Neural cell (in vitro differentiated cells): Measurements from ENCODE around the gene BNIP5. TPM values are rescaled to one million over a fixed set of nuclear protein-coding genes. Genes with fewer than 3 reads are reported as not detected.

Experiments
- H2AFZ ChIP-seq: fragments of 200-600, 300-800 bp; sonication (generic), shearing (Covaris generic); 2 replicates; pipeline ENCODE4 v1.6.0; 2014; ENCODE audit warnings: low read depth, mild to moderate bottlenecking, antibody characterized with exemption, low read length, moderate library complexity
- H3F3A ChIP-seq: fragments of 200-600 bp; shearing (Covaris generic); 2 replicates; pipeline ENCODE4 v1.6.1; 2016; ENCODE audit warnings: mild to moderate bottlenecking, moderate library complexity, mixed read lengths, antibody characterized with exemption, low read length; ENCODE audit not compliant: insufficient read depth, poor library complexity, severe bottlenecking
- H3K27ac ChIP-seq: fragments of 200-600, 300-800 bp; sonication (generic), shearing (Covaris generic); 2 replicates; pipeline ENCODE4 v1.5.1; 2014; ENCODE audit warnings: mild to moderate bottlenecking, low read length, moderate library complexity
- H3K27me3 ChIP-seq: fragments of 300-800, 200-600 bp; sonication (generic), shearing (Covaris generic); 2 replicates; pipeline ENCODE4 v1.6.0; 2014; ENCODE audit warnings: mild to moderate bottlenecking, low read depth, low read length, moderate library complexity; ENCODE audit not compliant: insufficient read depth
- H3K36me3 ChIP-seq: fragments of 300-800, 200-600 bp; sonication (generic), shearing (Covaris generic); 2 replicates; pipeline ENCODE4 v1.5.1; 2014; ENCODE audit warnings: mild to moderate bottlenecking, antibody characterized with exemption, low read length, moderate library complexity; ENCODE audit not compliant: insufficient read depth
- H3K4me2 ChIP-seq: fragments of 300-800, 200-600 bp; sonication (generic), shearing (Covaris generic); 2 replicates; pipeline ENCODE4 v1.6.0; 2014; ENCODE audit warnings: mild to moderate bottlenecking, low read length
- H3K4me3 ChIP-seq: fragments of 300-800, 200-600 bp; sonication (generic), shearing (Covaris generic); 2 replicates; pipeline ENCODE4 v1.5.1; 2014; ENCODE audit warnings: mild to moderate bottlenecking, low read length, moderate library complexity
- H3K79me2 ChIP-seq: fragments of 200-600 bp; shearing (Covaris generic); replicated peaks from 2 replicates; pipeline ENCODE4 v1.6.0; 2014; ENCODE audit warnings: mild to moderate bottlenecking, low read length, moderate library complexity; ENCODE audit not compliant: insufficient read depth
- H3K9ac ChIP-seq: fragments of 300-800, 200-600 bp; sonication (generic), shearing (Covaris generic); 2 replicates; pipeline ENCODE4 v1.6.1; 2016; ENCODE audit warnings: mild to moderate bottlenecking, low read length, mixed read lengths
- H3K9me2 ChIP-seq: fragments of 200-600 bp; shearing (Covaris generic); 2 replicates; pipeline ENCODE4 v1.6.1; 2016; ENCODE audit warnings: mild to moderate bottlenecking, low read length, mixed read lengths; ENCODE audit not compliant: insufficient read depth
- H3K9me3 ChIP-seq: fragments of 200-600, 300-800 bp; sonication (generic), shearing (Covaris generic); 2 replicates; pipeline ENCODE4 v1.6.1; 2016; ENCODE audit warnings: mild to moderate bottlenecking, mixed run types, low read length, moderate library complexity, mixed read lengths
- H4K20me1 ChIP-seq: fragments of 200-600 bp; shearing (Covaris generic); 2 replicates; pipeline ENCODE4 v1.6.1; 2016; ENCODE audit warnings: mild to moderate bottlenecking, mixed run types; ENCODE audit not compliant: insufficient read depth
- CTCF ChIP-seq: fragments of 450-650 bp; IDR thresholded peaks from 2 replicates; pipeline ENCODE4 v1.5.1; 2014; ENCODE audit warnings: antibody characterized with exemption, mild to moderate bottlenecking, moderate library complexity; ENCODE audit not compliant: poor library complexity, severe bottlenecking
- EP300 ChIP-seq: fragments of 450-650 bp; conservative IDR thresholded peaks from 2 replicates; pipeline ENCODE4 v1.6.1; 2014; ENCODE audit warnings: antibody characterized with exemption, mild to moderate bottlenecking, moderate library complexity; ENCODE audit not compliant: poor library complexity, severe bottlenecking
- EZH2 ChIP-seq: fragments of 200-600, 300-800 bp; shearing (Covaris generic), sonication (generic); IDR thresholded peaks from 2 replicates; pipeline ENCODE4 v1.6.1; 2014; ENCODE audit warnings: antibody characterized with exemption, low read length, borderline replicate concordance, mild to moderate bottlenecking; ENCODE audit not compliant: insufficient read depth, poor library complexity, severe bottlenecking
- MXI1 ChIP-seq: fragments of 450-650 bp; conservative IDR thresholded peaks from 2 replicates; pipeline ENCODE4 v1.6.1; 2014; ENCODE audit warnings: antibody characterized with exemption, mild to moderate bottlenecking; ENCODE audit not compliant: poor library complexity, severe bottlenecking
- POLR2AphosphoS5 ChIP-seq: IDR thresholded peaks from 2 replicates; pipeline ENCODE4 v1.6.1; 2012
- RAD21 ChIP-seq: fragments of 450-650 bp; conservative IDR thresholded peaks from 2 replicates; pipeline ENCODE4 v1.6.1; 2014; ENCODE audit warnings: antibody characterized with exemption, mild to moderate bottlenecking, moderate library complexity
- REST ChIP-seq: IDR thresholded peaks from 2 replicates; pipeline ENCODE4 v1.6.1; 2012; ENCODE audit warnings: borderline replicate concordance
- SMC3 ChIP-seq: fragments of 450-650 bp; conservative IDR thresholded peaks from 2 replicates; pipeline ENCODE4 v1.6.1; 2014; ENCODE audit warnings: antibody characterized with exemption, mild to moderate bottlenecking, moderate library complexity; ENCODE audit not compliant: poor library complexity
- TAF1 ChIP-seq: IDR thresholded peaks from 2 replicates; pipeline ENCODE4 v1.6.1; 2012; ENCODE audit warnings: low read depth
- polyA plus RNA-seq: library from polyadenylated mRNA; depleted of rRNA; stranded (reverse); fragments of >200 nt; gene quantifications from 2 replicates; pipeline ENCODE4 v1.2.3, GENCODE V29; 2014

BNIP5 gene
- polyA plus RNA-seq, 1 donor from 2014 or later = not detected

GRCh38 chr6:36306375-36306774 lies 30.3 kb downstream of the BNIP5 start:
- H3F3A ChIP-seq = no peaks in the 10 kb centered on the region
- no peak overlapping the region for H3K9ac ChIP-seq
- H3K4me2 ChIP-seq = no peak overlapping the region
- H4K20me1 ChIP-seq = no peaks in the 10 kb centered on the region
- TF ChIP-seq TAF1 = no peak
- TF ChIP-seq RAD21 = no peak
- no peak for TF ChIP-seq SMC3
- no peak for TF ChIP-seq MXI1
- TF ChIP-seq EZH2 = no peak
- TF ChIP-seq EP300 = no peak
- TF ChIP-seq CTCF = no peak
- TF ChIP-seq POLR2AphosphoS5 = no peak
- no peak for TF ChIP-seq REST
- H3K27me3 ChIP-seq = no peaks in the 10 kb centered on the region
- H2AFZ ChIP-seq = no peak overlapping the region
- no peak overlapping the region for H3K4me3 ChIP-seq
- H3K9me2 ChIP-seq = no peaks in the 10 kb centered on the region
- H3K36me3 ChIP-seq = no peaks in the 10 kb centered on the region
- no peak overlapping the region for H3K27ac ChIP-seq
- no peaks in the 10 kb centered on the region for H3K79me2 ChIP-seq
- H3K9me3 ChIP-seq = no peaks in the 10 kb centered on the region

GRCh38 chr6:36305885-36306284 lies 30.8 kb downstream of the BNIP5 start:
- H4K20me1 ChIP-seq = no peaks in the 10 kb centered on the region
- no peaks in the 10 kb centered on the region for H3K36me3 ChIP-seq
- no peak overlapping the region for H3K4me2 ChIP-seq
- H3K9me3 ChIP-seq = no peaks in the 10 kb centered on the region
- no peaks in the 10 kb centered on the region for H3K27me3 ChIP-seq
- no peak overlapping the region for H3K27ac ChIP-seq
- no peaks in the 10 kb centered on the region for H3K9me2 ChIP-seq
- no peak overlapping the region for H3K9ac ChIP-seq
- no peaks in the 10 kb centered on the region for H3K79me2 ChIP-seq
- H3F3A ChIP-seq = no peaks in the 10 kb centered on the region
- no peak for TF ChIP-seq TAF1
- no peak for TF ChIP-seq EP300
- no peak for TF ChIP-seq EZH2
- no peak for TF ChIP-seq SMC3
- no peak for TF ChIP-seq CTCF
- TF ChIP-seq MXI1 = no peak
- no peak for TF ChIP-seq REST
- no peak for TF ChIP-seq POLR2AphosphoS5
- TF ChIP-seq RAD21 = no peak
- no peak overlapping the region for H2AFZ ChIP-seq
- no peak overlapping the region for H3K4me3 ChIP-seq
